GM12878 (cell line): Measurements from ENCODE around the gene AP1M2. TPM values are rescaled to one million over a fixed set of nuclear protein-coding genes. Genes with fewer than 3 reads are reported as not detected.

ENCODE experiments used
- ASH2L ChIP-seq: fragments of 300-600, 200-600 bp; sonication (generic); IDR thresholded peaks from 2 replicates; pipeline ENCODE4 v1.6.1; 2017; ENCODE audit warnings: low read depth, mild to moderate bottlenecking, borderline replicate concordance
- BACH1 ChIP-seq: fragments of 450-650 bp; IDR thresholded peaks from 2 replicates; pipeline ENCODE4 v1.6.1; 2017; ENCODE audit warnings: mild to moderate bottlenecking, borderline replicate concordance
- DPF2 ChIP-seq: fragments of 450-650 bp; IDR thresholded peaks from 2 replicates; pipeline ENCODE4 v1.6.1; 2017; ENCODE audit warnings: mild to moderate bottlenecking
- EP300 ChIP-seq, 2 experiments: fragments of 150-350 bp in 1 of 2; IDR thresholded peaks; 2 replicates each; pipeline ENCODE4 v1.6.1; 2011 to 2012; ENCODE audit warnings: low read depth in 2 of 2, low read length in 2 of 2, borderline replicate concordance in 1 of 2, improper control_type of control experiment in 1 of 2, inconsistent platforms in 1 of 2; ENCODE audit not compliant: control insufficient read depth in 1 of 2
- ESRRA ChIP-seq: IDR thresholded peaks from 2 replicates; pipeline ENCODE4 v1.6.1; 2012; ENCODE audit warnings: mild to moderate bottlenecking, low read length, improper control_type of control experiment
- HCFC1 ChIP-seq: fragments of 150-350 bp; IDR thresholded peaks from 2 replicates; pipeline ENCODE4 v1.6.1; 2014; ENCODE audit warnings: low read length
- HDAC6 ChIP-seq: fragments of 200-600 bp; sonication (generic); IDR thresholded peaks from one replicate; pipeline ENCODE4 v1.8.0; 2017; ENCODE audit warnings: antibody characterized with exemption; ENCODE audit not compliant: unreplicated experiment
- HDGF ChIP-seq: fragments of 450-650 bp; IDR thresholded peaks from 2 replicates; pipeline ENCODE4 v1.6.1; 2016; ENCODE audit warnings: antibody characterized with exemption
- IKZF1 ChIP-seq: fragments of 450-650 bp; conservative IDR thresholded peaks from 2 replicates; pipeline ENCODE4 v1.6.1; 2017; ENCODE audit warnings: antibody characterized with exemption, mild to moderate bottlenecking
- KLF5 ChIP-seq: fragments of 450-650 bp; IDR thresholded peaks from 2 replicates; pipeline ENCODE4 v1.6.1; 2014; ENCODE audit warnings: mild to moderate bottlenecking; ENCODE audit not compliant: partially characterized antibody
- MTA2 ChIP-seq: fragments of 450-650 bp; IDR thresholded peaks from 2 replicates; pipeline ENCODE4 v1.6.1; 2016; ENCODE audit warnings: low read depth, mild to moderate bottlenecking, moderate library complexity
- NR2C1 ChIP-seq: fragments of 450-650 bp; IDR thresholded peaks from 2 replicates; pipeline ENCODE4 v1.6.1; 2017; ENCODE audit warnings: antibody characterized with exemption, mild to moderate bottlenecking, moderate library complexity
- RAD51 ChIP-seq: fragments of 450-650 bp; IDR thresholded peaks from 2 replicates; pipeline ENCODE4 v1.6.1; 2016; ENCODE audit warnings: moderate library complexity, mild to moderate bottlenecking, inconsistent platforms
- SKIL ChIP-seq: fragments of 450-650 bp; IDR thresholded peaks from 2 replicates; pipeline ENCODE4 v1.6.1; 2017; ENCODE audit warnings: mild to moderate bottlenecking, low read depth, inconsistent platforms; ENCODE audit not compliant: poor library complexity, severe bottlenecking
- SMARCA5 ChIP-seq: fragments of 450-650 bp; IDR thresholded peaks from 2 replicates; pipeline ENCODE4 v1.6.1; 2017; ENCODE audit warnings: mild to moderate bottlenecking
- SMC3 ChIP-seq: IDR thresholded peaks from 2 replicates; pipeline ENCODE4 v1.6.1; 2011; ENCODE audit warnings: low read length, improper control_type of control experiment, borderline replicate concordance
- SREBF1 ChIP-seq: IDR thresholded peaks from 2 replicates; pipeline ENCODE4 v1.6.1; 2012; ENCODE audit warnings: mild to moderate bottlenecking, low read length
- TBL1XR1 ChIP-seq: IDR thresholded peaks from 2 replicates; pipeline ENCODE4 v1.6.1; 2012; ENCODE audit warnings: low read depth, low read length, improper control_type of control experiment
- TCF12 ChIP-seq: IDR thresholded peaks from 2 replicates; pipeline ENCODE4 v1.6.1; 2011; ENCODE audit warnings: low read depth, mild to moderate bottlenecking, low read length
- TCF3 ChIP-seq: IDR thresholded peaks from 2 replicates; pipeline ENCODE4 v1.6.1; 2012; ENCODE audit warnings: low read depth, mild to moderate bottlenecking, low read length, borderline replicate concordance; ENCODE audit not compliant: insufficient read depth
- USF1 ChIP-seq: IDR thresholded peaks from 2 replicates; pipeline ENCODE4 v1.6.1; 2011; ENCODE audit warnings: borderline replicate concordance, low read depth, mild to moderate bottlenecking, moderate library complexity, mixed read lengths, low read length; ENCODE audit not compliant: insufficient read depth; ENCODE audit errors: extremely low read length
- WRNIP1 ChIP-seq: IDR thresholded peaks from 2 replicates; pipeline ENCODE4 v1.6.1; 2011; ENCODE audit warnings: low read depth, low read length, improper control_type of control experiment, borderline replicate concordance
- YBX1 ChIP-seq: fragments of 450-650 bp; IDR thresholded peaks from 2 replicates; pipeline ENCODE4 v1.6.1; 2016; ENCODE audit warnings: antibody characterized with exemption
- ZBED1 ChIP-seq: IDR thresholded peaks from 2 replicates; pipeline ENCODE4 v1.6.1; 2016; ENCODE audit warnings: borderline replicate concordance
- polyA plus RNA-seq, 11 experiments: library from polyadenylated mRNA; depleted of rRNA in 4 of 11; unstranded in 6 of 11; stranded (reverse) in 5 of 11; fragments of >200 nt; fragmentation: Nextera tagmentation in 4 of 11; fragmentation: Illumina TruSeq in 1 of 11; extraction: Ambion mirVana in 4 of 11; extraction: Trizol in 1 of 11; gene quantifications; 1 replicate in 1 of 11; 2 replicates in 10 of 11; pipeline versions ENCODE4 v1.2.1 to v1.2.3, GENCODE V29; 2011 to 2016; ENCODE audit warnings: inconsistent platforms in 2 of 11, missing spikeins in 2 of 11, low read depth in 1 of 11
- total RNA-seq, 4 experiments: library from RNA; depleted of rRNA in 3 of 4; stranded (reverse); fragments of >200 nt in 3 of 4; fragmentation: Illumina TruSeq in 1 of 4; extraction: Trizol in 1 of 4; gene quantifications; 2 replicates each; pipeline versions ENCODE4 v1.2.1 to v1.2.3, GENCODE V29; 2013 to 2021
- TF ChIP-seq, protein P1 (sequence below): IDR thresholded peaks from 2 replicates; pipeline ENCODE4 v1.6.1; 2012; ENCODE audit warnings: mild to moderate bottlenecking, low read depth, low read length

The AP1M2 gene
- total and polyA plus RNA-seq, 10 of the 15 experiments (the other 5 are each of a cell fraction or from before 2014, with no cell fraction given): 0.72 TPM; not detected in 9

DNA sequence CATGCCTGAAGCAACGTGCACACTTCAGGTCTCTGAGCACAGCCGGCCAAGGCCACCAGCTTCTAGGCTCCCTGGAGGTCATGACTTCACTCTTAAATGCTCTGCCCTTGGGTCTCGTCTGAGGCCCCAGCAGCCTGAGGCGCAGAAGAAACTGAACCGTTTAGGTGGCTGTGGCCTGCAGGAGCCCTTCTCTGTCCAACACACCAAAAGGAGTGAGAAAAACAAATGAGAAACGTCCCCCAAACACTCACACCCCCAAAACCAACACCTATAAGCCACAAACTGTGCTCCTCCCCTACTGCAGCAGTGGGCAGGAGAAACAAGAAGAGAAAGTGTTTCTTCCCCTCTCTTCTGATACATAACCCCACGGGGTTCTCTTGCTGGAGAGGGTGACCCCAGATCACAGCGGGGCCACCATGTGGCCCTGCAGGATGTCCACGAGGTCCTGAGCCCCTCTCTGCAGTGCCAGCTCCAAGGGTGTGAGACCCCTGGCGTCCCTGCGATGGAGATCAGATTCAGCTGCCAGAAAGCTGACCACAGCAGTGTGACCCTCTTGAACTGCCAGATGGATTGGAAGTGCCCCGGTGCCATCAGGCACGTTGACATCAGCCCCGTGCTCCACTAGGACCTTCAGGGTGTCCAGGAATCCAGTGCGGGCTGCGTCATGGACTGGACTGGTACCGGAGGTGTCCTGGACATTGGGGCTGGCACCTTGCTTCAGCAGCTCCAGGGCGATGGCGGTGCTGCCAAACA, 20.3 kb downstream of the AP1M2 start (continued):
- peak; percentile 44; the same call in 1 of the 2 replicates for TF ChIP-seq DPF2
- TF ChIP-seq TBL1XR1: no peak
- TF ChIP-seq MTA2: peak; percentile 62
- TF ChIP-seq HCFC1: peak; percentile 21
- no peak for TF ChIP-seq SREBF1
- TF ChIP-seq EP300 (IDR thresholded peaks at IDR 0.05; ENCODE audit: borderline replicate concordance in 1 of 2, control insufficient read depth in 1 of 2, low read depth in 2 of 2, low read length in 2 of 2): 0 out of 4 replicates have a peak, but pooled peaks of 1 of the 2 experiments have one; percentile 10
- no peak for TF ChIP-seq SKIL
- TF ChIP-seq BACH1: no peak
- TF ChIP-seq WRNIP1: no peak
- no peak for TF ChIP-seq KLF5
- TF ChIP-seq NR2C1: no peak
- TF ChIP-seq TCF3: no peak
- 0 out of 2 replicates have a peak, but pooled peaks have one; percentile 11 for TF ChIP-seq IKZF1
- no peak for TF ChIP-seq RAD51
- no peak for TF ChIP-seq USF1
- TF ChIP-seq HDGF: peak; percentile 33; the same call in 1 of the 2 replicates
- no peak for TF ChIP-seq ASH2L
- no peak for TF ChIP-seq TCF12
- TF ChIP-seq YBX1: no peak
- TF ChIP-seq SMC3: no peak
- no peak for TF ChIP-seq ESRRA
- peak; percentile 26; the same call in 1 of the 2 replicates for TF ChIP-seq SMARCA5
- TF ChIP-seq, protein P1, sequence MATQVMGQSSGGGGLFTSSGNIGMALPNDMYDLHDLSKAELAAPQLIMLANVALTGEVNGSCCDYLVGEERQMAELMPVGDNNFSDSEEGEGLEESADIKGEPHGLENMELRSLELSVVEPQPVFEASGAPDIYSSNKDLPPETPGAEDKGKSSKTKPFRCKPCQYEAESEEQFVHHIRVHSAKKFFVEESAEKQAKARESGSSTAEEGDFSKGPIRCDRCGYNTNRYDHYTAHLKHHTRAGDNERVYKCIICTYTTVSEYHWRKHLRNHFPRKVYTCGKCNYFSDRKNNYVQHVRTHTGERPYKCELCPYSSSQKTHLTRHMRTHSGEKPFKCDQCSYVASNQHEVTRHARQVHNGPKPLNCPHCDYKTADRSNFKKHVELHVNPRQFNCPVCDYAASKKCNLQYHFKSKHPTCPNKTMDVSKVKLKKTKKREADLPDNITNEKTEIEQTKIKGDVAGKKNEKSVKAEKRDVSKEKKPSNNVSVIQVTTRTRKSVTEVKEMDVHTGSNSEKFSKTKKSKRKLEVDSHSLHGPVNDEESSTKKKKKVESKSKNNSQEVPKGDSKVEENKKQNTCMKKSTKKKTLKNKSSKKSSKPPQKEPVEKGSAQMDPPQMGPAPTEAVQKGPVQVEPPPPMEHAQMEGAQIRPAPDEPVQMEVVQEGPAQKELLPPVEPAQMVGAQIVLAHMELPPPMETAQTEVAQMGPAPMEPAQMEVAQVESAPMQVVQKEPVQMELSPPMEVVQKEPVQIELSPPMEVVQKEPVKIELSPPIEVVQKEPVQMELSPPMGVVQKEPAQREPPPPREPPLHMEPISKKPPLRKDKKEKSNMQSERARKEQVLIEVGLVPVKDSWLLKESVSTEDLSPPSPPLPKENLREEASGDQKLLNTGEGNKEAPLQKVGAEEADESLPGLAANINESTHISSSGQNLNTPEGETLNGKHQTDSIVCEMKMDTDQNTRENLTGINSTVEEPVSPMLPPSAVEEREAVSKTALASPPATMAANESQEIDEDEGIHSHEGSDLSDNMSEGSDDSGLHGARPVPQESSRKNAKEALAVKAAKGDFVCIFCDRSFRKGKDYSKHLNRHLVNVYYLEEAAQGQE: no peak
- TF ChIP-seq ZBED1: no peak
- TF ChIP-seq HDAC6: no peak
